DND-41 (cell line): ENCODE measurements around the gene NFASC.

Experiments used
- ATAC-seq: fragments of 200-7000 bp; cut with Tn5 transposase; 3 replicates; pipeline ENCODE4 v1.9.1; 2021; ENCODE audit warnings: low read depth; ENCODE audit not compliant: insufficient read depth
- DNase-seq: peaks from one replicate; pipeline ENCODE4 v3.0.0-alpha.2; 2020
- H2AFZ ChIP-seq: 2 replicates; pipeline ENCODE4 v1.6.0; 2012; ENCODE audit warnings: low read depth, low read length
- H3K27ac ChIP-seq: 2 replicates; pipeline ENCODE4 v1.5.1; 2012; ENCODE audit warnings: low read length, inconsistent platforms
- H3K27me3 ChIP-seq: fragments of 200-600 bp; sonication (generic); 2 replicates; pipeline ENCODE4 v1.6.0; 2012; ENCODE audit warnings: low read length, mild to moderate bottlenecking, inconsistent platforms; ENCODE audit not compliant: insufficient read depth, poor library complexity
- H3K36me3 ChIP-seq: 2 replicates; pipeline ENCODE4 v1.5.1; 2012; ENCODE audit warnings: low read length, inconsistent platforms; ENCODE audit not compliant: insufficient read depth
- H3K4me1 ChIP-seq: 2 replicates; pipeline ENCODE4 v1.5.1; 2012; ENCODE audit warnings: mild to moderate bottlenecking, low read length; ENCODE audit not compliant: insufficient read depth
- H3K4me2 ChIP-seq: 2 replicates; pipeline ENCODE4 v1.6.0; 2012; ENCODE audit warnings: mild to moderate bottlenecking, moderate library complexity, low read length, inconsistent platforms; ENCODE audit not compliant: insufficient read depth
- H3K4me3 ChIP-seq, 2 experiments: fragments of 200-600 bp in 1 of 2; shearing (Covaris generic) in 1 of 2; 2 replicates each; pipeline ENCODE4 v1.5.1; 2012 to 2016; ENCODE audit warnings: inconsistent platforms in 2 of 2, low read length in 2 of 2, mild to moderate bottlenecking in 2 of 2, low read depth in 1 of 2, moderate library complexity in 1 of 2
- H3K79me2 ChIP-seq: 2 replicates; pipeline ENCODE4 v1.6.0; 2012; ENCODE audit warnings: low read length, inconsistent platforms; ENCODE audit not compliant: insufficient read depth
- H3K9ac ChIP-seq: 2 replicates; pipeline ENCODE4 v1.6.0; 2012; ENCODE audit warnings: low read depth, mild to moderate bottlenecking, inconsistent platforms, low read length, moderate library complexity
- H3K9me3 ChIP-seq: 2 replicates; pipeline ENCODE4 v1.5.1; 2012; ENCODE audit warnings: low read length, moderate library complexity, mild to moderate bottlenecking, inconsistent platforms; ENCODE audit not compliant: insufficient read depth, severe bottlenecking
- H4K20me1 ChIP-seq: 2 replicates; pipeline ENCODE4 v1.6.0; 2012; ENCODE audit warnings: low read length; ENCODE audit not compliant: insufficient read depth
- CTCF ChIP-seq: IDR thresholded peaks from 2 replicates; pipeline ENCODE4 v1.5.1; 2012; ENCODE audit warnings: borderline replicate concordance, low read length, moderate library complexity, mild to moderate bottlenecking; ENCODE audit not compliant: poor library complexity, severe bottlenecking; ENCODE audit errors: extremely low read depth
- EZH2 ChIP-seq: IDR thresholded peaks from 3 replicates; pipeline ENCODE4 v1.6.1; 2012; ENCODE audit warnings: borderline replicate concordance, low read depth, mild to moderate bottlenecking, moderate library complexity, low read length, inconsistent platforms; ENCODE audit not compliant: severe bottlenecking

The NFASC gene

DNA sequence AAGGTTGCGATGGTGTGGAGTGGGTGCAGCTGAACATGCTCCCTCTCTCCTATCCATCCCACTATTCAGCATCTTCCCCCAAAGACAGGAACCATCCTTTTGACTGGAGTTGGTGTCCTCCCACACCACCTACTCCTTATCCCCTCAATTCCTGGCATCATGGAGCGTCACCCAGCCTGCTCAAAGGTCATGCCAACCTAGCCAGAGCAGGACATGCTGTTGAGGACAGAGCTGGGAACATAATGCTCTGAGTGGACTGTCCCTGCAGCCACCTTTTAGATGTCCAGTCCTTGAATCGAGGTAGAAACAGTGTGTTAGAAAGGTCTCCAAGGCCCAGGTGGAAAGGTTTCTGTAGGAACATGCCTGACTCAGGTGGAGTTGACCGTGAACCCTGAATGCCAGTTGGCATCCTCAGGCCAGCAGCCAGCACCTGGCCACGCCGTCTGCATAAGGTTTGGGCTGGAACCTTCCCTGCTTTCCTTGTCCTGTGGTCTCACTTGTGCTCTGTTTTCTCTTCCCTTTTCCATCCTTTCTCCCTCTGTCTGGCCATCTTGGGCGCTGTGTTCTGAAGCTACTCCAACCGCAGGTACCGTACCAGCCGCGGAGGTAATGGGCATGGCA lies 120.2 kb downstream of the NFASC start:
- no peak overlapping the region for H3K4me2 ChIP-seq
- no peak overlapping the region for H3K4me3 ChIP-seq
- TF ChIP-seq EZH2 (no peak), CTCF (no peak)
- peaks cover 7% of the 10 kb centered on the region; the same call in 1 of the 2 replicates for H4K20me1 ChIP-seq
- DNase-seq (no peak), ATAC-seq (no peak)
- no peaks in the 10 kb centered on the region for H3K4me1 ChIP-seq
- no peaks in the 10 kb centered on the region for H3K36me3 ChIP-seq
- no peak overlapping the region for H2AFZ ChIP-seq
- H3K27me3 ChIP-seq = peaks cover 11% of the 10 kb centered on the region
- H3K9me3 ChIP-seq = no peaks in the 10 kb centered on the region
- no peak overlapping the region for H3K9ac ChIP-seq
- H3K79me2 ChIP-seq = no peaks in the 10 kb centered on the region
- no peak overlapping the region for H3K27ac ChIP-seq

DNA sequence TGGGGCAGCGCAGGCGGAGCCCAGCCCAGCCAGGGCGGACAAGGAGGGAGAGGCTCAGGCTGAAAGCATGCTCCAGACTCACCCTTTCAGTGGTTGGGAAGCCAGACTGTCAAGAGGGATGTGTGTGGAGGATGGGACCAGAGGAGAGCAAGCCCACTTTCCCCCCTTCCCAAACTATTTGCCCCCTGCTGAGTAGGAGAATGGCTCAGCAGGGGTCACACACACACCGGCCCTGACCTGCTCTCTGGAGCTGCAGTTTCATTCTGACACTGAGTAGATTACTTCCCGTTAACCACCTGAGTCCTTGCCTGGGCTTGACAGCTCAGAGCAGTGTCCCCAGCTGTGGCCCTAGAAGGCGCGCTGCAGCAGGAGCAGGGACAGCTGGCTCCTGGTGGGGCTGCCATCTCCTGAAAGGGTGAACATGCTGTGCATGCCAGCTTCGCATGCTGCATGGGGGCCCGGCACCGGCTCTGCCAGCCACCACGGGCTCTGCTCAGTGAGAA lies 120.7 kb downstream of the NFASC start:
- no peak for TF ChIP-seq EZH2
- no peak for TF ChIP-seq CTCF
- H3K4me2 ChIP-seq = no peak overlapping the region
- no peaks in the 10 kb centered on the region for H3K79me2 ChIP-seq
- no peaks in the 10 kb centered on the region for H3K4me1 ChIP-seq
- H3K27ac ChIP-seq = no peak overlapping the region
- DNase-seq (no peak), ATAC-seq (no peak)
- H3K36me3 ChIP-seq = no peaks in the 10 kb centered on the region
- H3K9me3 ChIP-seq = no peaks in the 10 kb centered on the region
- H3K9ac ChIP-seq = no peak overlapping the region
- no peak overlapping the region for H3K4me3 ChIP-seq
- peaks cover 11% of the 10 kb centered on the region for H3K27me3 ChIP-seq
- H2AFZ ChIP-seq = no peak overlapping the region
- peaks cover 7% of the 10 kb centered on the region; the same call in 1 of the 2 replicates for H4K20me1 ChIP-seq

- Histone ChIP-seq H3K27ac (no peak overlapping the region), H4K20me1 (peaks cover 7% of the 10 kb centered on the region; the same call in 1 of the 2 replicates), H3K79me2 (no peaks in the 10 kb centered on the region), H3K36me3 (no peaks in the 10 kb centered on the region), H3K4me3 (no peak overlapping the region), H3K4me2 (no peak overlapping the region), H2AFZ (no peak overlapping the region), H3K27me3 (peaks cover 11% of the 10 kb centered on the region), H3K4me1 (no peaks in the 10 kb centered on the region), H3K9me3 (no peaks in the 10 kb centered on the region), H3K9ac (no peak overlapping the region)
- ATAC-seq = no peak
- no peak for DNase-seq
- TF ChIP-seq EZH2 = no peak
- no peak for TF ChIP-seq CTCF
These were observed 121.7 kb downstream of the NFASC start for GRCh38 chr1:204992201-204992997.
